Activated CD4-positive, alpha-beta memory T cell treated with anti-CD3 and anti-CD28 coated beads, Interleukin-2, amount 10 ng/mL, durations not matched to agents 7 days and 5 days (primary cell): ENCODE data around the gene CTNNA2. TPM values are rescaled to one million over a fixed set of nuclear protein-coding genes. Genes with fewer than 3 reads are reported as not detected.

ENCODE experiments used
- CTCF ChIA-PET: fragments of 350-600 bp; sonication (Branson Sonifier 250); formaldehyde crosslinking; loops from one replicate; lab custom pipeline; 2021; ENCODE audit warnings: antibody characterized with exemption, inconsistent platforms; lab: Charles Lee
- POLR2A ChIA-PET: fragments of 350-600 bp; sonication (Branson Sonifier 250); formaldehyde crosslinking; loops from one replicate; lab custom pipeline; 2021; ENCODE audit warnings: antibody characterized with exemption; lab: Charles Lee
- DNase-seq: peaks from one replicate; pipeline ENCODE4 v3.0.0-alpha.2; 2020
- H3K27ac Mint-ChIP-seq: one replicate; pipeline ENCODE4 v1.8.0; 2021; ENCODE audit warnings: mild to moderate bottlenecking, mixed read lengths
- H3K27me3 Mint-ChIP-seq: one replicate; pipeline ENCODE4 v1.8.0; 2021; ENCODE audit warnings: mixed read lengths
- H3K36me3 Mint-ChIP-seq: one replicate; pipeline ENCODE4 v1.8.0; 2021; ENCODE audit warnings: low read depth, mixed read lengths
- H3K4me1 Mint-ChIP-seq: one replicate; pipeline ENCODE4 v1.8.0; 2021; ENCODE audit warnings: mixed read lengths
- H3K4me3 Mint-ChIP-seq: one replicate; pipeline ENCODE4 v1.8.0; 2021; ENCODE audit warnings: mild to moderate bottlenecking, mixed read lengths
- H3K9me3 Mint-ChIP-seq: one replicate; pipeline ENCODE4 v1.8.0; 2021; ENCODE audit warnings: mixed read lengths
- total RNA-seq, 2 experiments: library from RNA; stranded (reverse); gene quantifications; one replicate each; pipeline ENCODE4 v1.2.3, GENCODE V29; 2021

Gene CTNNA2
- total RNA-seq, 2 experiments from 2014 or later, result not detected

DNA sequence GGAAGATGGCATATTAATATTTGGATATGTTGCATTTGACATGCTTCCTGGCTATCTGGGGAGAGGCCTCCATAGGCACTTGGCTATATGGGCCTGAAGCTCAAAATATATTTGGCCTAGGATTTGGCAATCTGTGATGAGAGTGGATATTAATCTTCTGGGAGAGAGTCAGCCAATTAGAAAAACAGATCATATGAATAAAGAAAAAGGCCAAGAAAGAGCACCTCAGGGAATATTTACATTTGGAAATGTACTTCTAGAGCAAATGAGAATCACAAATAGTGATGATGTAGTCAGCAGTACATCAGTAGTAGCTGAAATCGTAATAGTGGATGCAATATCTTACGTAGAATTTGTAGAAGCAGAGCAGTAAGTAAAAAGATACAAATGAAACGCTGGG, 277.0 kb downstream of the CTNNA2 start:
- CTCF ChIA-PET, result no interaction called here
- POLR2A ChIA-PET, result no interaction called here
- DNase-seq, result no peak
- no peaks in the 10 kb centered on the region for H3K27me3 Mint-ChIP-seq
- H3K27ac Mint-ChIP-seq, result no peak overlapping the region
- H3K4me3 Mint-ChIP-seq, result no peak overlapping the region
- H3K9me3 Mint-ChIP-seq, result peaks cover 7% of the 10 kb centered on the region
- H3K36me3 Mint-ChIP-seq, result no peaks in the 10 kb centered on the region
- no peaks in the 10 kb centered on the region for H3K4me1 Mint-ChIP-seq

DNA sequence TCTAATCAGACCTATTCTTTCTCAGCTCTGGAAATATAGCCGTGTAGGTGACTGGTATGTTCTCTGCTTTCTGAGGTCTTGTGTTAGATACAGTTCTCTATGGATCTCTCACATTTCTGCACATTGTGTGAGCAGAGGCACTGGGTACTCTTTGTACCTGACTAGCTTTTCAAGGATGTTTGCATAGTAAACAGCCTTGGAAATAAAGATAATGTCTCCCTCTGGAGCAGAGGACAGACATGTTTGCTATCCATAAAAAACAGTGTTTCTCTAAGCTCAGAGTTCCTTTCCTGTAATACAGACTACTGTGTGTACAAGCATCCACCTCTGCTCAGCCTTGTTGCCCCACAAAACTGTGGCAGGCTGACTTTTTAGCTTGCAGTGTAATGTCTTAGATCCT, 279.2 kb downstream of the CTNNA2 start:
- CTCF ChIA-PET, result no interaction called here
- Mint-ChIP-seq H3K4me3 (no peak overlapping the region), H3K27me3 (no peaks in the 10 kb centered on the region), H3K9me3 (no peaks in the 10 kb centered on the region), H3K4me1 (no peaks in the 10 kb centered on the region), H3K27ac (no peak overlapping the region), H3K36me3 (no peaks in the 10 kb centered on the region)
- POLR2A ChIA-PET, result no interaction called here
- DNase-seq, result no peak

DNA sequence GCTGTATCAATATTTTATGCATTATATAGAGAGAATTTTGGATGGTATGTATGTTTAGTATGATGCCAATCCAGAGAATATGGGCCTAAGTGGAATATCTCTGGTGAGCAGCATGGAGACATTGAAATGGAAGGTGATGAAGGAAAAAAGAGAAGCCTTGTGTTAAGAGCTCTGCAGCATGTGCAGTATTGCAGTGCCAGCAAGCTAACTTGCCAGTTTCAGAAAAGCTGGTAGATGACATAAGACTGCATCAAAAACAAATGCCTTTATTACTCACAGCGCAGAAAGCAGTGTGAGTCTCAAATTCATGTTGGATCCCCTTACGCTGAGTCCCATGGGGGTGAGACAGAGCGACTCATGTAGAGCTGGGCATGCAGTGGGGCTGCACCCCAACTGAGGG, 280.2 kb downstream of the CTNNA2 start:
- ChIA-PET POLR2A (no interaction called here), CTCF (no interaction called here)
- H3K4me3 Mint-ChIP-seq, result no peak overlapping the region
- no peaks in the 10 kb centered on the region for H3K27me3 Mint-ChIP-seq
- H3K36me3 Mint-ChIP-seq, result no peaks in the 10 kb centered on the region
- DNase-seq, result no peak
- H3K4me1 Mint-ChIP-seq, result no peaks in the 10 kb centered on the region
- H3K27ac Mint-ChIP-seq, result no peak overlapping the region
- H3K9me3 Mint-ChIP-seq, result no peaks in the 10 kb centered on the region

DNA sequence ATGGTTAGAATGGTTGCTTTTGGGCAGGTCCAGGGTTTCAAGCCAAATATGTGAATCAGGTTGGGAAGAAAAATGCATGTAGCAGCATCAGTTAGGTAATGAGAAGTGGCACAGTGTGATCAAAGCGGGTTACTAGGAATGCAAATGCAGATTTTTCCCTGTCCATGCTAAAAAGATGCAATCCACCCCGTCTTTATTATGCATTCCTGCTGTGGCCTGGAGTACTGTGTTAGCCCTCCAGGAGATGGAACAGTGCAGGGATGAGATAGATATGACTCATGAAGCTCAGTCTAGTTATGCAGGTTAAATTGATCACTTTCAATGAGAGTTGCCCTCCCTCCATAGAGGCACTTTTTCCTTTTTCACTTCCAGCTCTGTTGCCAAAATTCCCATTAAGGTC, 283.8 kb downstream of the CTNNA2 start:
- CTCF ChIA-PET, result no interaction called here
- no peak overlapping the region for H3K4me3 Mint-ChIP-seq

DNA sequence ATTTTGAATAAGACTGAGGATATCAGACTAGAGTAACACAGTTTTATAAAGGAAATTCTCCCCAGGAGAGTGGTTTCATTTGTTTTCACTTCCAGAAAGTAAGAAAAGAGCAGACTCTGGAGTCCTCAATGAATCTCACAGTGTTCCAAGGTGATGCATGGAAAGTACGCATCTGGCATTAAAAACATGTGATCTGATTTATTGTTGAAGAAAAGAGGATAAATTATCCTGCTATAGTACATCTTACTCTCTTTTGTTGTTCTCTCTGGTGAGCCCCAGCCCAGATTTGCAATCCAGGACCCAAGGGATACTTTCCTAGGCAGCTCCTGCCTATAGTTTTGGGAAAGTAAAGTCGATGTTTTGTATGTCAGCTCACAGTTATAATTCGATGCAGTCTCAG, 285.9 kb downstream of the CTNNA2 start:
- Mint-ChIP-seq H3K4me1 (no peaks in the 10 kb centered on the region), H3K27me3 (no peaks in the 10 kb centered on the region), H3K4me3 (no peak overlapping the region), H3K36me3 (no peaks in the 10 kb centered on the region), H3K9me3 (peaks cover 5% of the 10 kb centered on the region), H3K27ac (no peak overlapping the region)
- DNase-seq, result no peak
- ChIA-PET CTCF (no interaction called here), POLR2A (no interaction called here)

More for the DNA sequence above, 283.8 kb downstream of the CTNNA2 start:
- POLR2A ChIA-PET, result no interaction called here
- Mint-ChIP-seq H3K27me3 (no peaks in the 10 kb centered on the region), H3K4me1 (no peaks in the 10 kb centered on the region), H3K36me3 (no peaks in the 10 kb centered on the region), H3K9me3 (peaks cover 5% of the 10 kb centered on the region), H3K27ac (no peak overlapping the region)
- DNase-seq, result no peak

DNA sequence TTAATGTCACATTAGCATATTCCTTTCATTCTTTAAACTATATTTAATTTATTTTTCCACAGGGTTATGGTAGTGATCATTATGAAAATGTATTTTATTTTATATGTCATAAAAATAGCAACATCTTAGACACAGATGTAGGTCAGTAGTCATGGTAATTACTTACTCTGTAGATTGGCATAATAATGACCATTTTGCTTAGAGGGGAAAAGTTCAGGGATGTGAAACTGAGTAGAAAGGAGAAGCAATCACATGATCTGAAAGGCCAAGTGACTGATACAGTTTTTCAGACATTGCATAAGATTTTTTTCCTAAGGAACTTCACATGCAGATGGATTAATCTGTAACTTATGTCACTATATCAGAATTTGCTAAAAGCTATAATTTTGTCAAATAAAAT, 286.9 kb downstream of the CTNNA2 start:
- CTCF ChIA-PET, result no interaction called here
- H3K9me3 Mint-ChIP-seq, result peaks cover 5% of the 10 kb centered on the region
- no peak overlapping the region for H3K27ac Mint-ChIP-seq
- POLR2A ChIA-PET, result no interaction called here
- H3K27me3 Mint-ChIP-seq, result no peaks in the 10 kb centered on the region
- H3K36me3 Mint-ChIP-seq, result no peaks in the 10 kb centered on the region
- no peak for DNase-seq
- no peak overlapping the region for H3K4me3 Mint-ChIP-seq
- H3K4me1 Mint-ChIP-seq, result no peaks in the 10 kb centered on the region

DNA sequence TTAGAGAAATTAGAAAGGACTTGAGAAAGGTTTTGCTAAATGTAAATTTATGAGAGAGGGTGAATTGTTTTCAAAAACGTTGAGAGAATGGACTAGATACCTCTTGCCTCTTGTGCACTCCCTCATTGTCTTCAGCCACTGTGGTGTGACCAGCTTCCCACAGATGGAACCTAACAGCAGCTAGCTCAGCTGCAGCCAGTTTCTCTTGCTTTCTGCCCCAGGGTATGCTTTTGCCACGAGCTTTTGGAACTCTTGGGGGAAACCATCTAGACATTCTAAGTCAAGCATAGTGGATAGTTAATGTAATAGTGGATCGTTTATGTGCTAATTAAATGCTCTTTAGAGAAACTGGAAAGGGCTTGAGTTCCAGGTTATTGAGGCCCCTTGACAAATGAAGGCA, 288.2 kb downstream of the CTNNA2 start:
- Mint-ChIP-seq H3K4me1 (no peaks in the 10 kb centered on the region), H3K27ac (no peak overlapping the region), H3K27me3 (no peaks in the 10 kb centered on the region), H3K4me3 (no peak overlapping the region), H3K36me3 (no peaks in the 10 kb centered on the region), H3K9me3 (peaks cover 5% of the 10 kb centered on the region)
- POLR2A ChIA-PET, result no interaction called here
- DNase-seq, result no peak
- CTCF ChIA-PET, result no interaction called here

DNA sequence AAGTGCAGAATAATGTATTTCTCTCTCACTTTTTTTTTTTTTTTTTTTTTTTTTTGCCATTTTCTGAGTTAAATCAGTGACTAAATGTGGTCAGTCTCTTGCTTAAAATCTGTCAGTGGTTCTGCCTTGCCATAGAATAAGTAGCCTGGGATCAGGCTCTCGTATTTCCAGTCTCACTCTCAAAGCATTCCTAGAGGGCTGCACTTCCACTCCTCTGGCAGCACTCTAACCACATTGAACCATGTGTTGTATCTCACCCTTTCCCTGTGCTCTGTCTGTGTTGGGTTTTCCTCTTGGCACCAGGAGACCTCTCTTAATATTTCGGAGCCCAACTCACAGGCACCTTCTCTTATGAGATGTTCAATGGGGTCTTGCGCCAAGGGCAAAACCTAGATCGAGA, 304.4 kb downstream of the CTNNA2 start:
- no peaks in the 10 kb centered on the region for H3K4me1 Mint-ChIP-seq
- DNase-seq, result no peak

DNA sequence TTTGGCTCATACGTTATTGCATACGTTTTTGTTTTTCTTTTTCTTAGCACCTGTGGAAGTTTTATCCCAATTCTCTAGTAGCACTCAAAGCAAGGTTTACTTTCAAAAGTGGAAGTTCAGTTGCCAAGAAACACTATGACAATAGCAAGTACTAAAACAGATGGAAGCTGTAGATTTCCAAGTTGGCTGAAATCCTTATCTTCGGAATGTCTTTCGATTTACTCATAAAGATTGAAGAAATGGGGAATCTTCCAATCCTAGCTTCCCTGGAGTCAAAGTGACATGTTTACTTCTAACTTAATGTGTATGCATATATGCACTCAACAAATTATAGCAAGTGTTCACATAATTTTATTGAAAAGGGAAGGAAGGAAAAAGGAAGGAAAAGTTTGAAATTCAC, 307.4 kb downstream of the CTNNA2 start:
- Mint-ChIP-seq H3K4me1 (no peaks in the 10 kb centered on the region), H3K27me3 (no peaks in the 10 kb centered on the region), H3K27ac (no peak overlapping the region), H3K9me3 (peaks cover 15% of the 10 kb centered on the region), H3K4me3 (no peak overlapping the region), H3K36me3 (no peaks in the 10 kb centered on the region)
- ChIA-PET POLR2A (no interaction called here), CTCF (no interaction called here)
- DNase-seq, result no peak

More for the DNA sequence above, 304.4 kb downstream of the CTNNA2 start:
- H3K4me3 Mint-ChIP-seq, result no peak overlapping the region
- no peaks in the 10 kb centered on the region for H3K27me3 Mint-ChIP-seq
- no peaks in the 10 kb centered on the region for H3K36me3 Mint-ChIP-seq
- POLR2A ChIA-PET, result no interaction called here
- CTCF ChIA-PET, result no interaction called here
- peaks cover 15% of the 10 kb centered on the region for H3K9me3 Mint-ChIP-seq
- H3K27ac Mint-ChIP-seq, result no peak overlapping the region

DNA sequence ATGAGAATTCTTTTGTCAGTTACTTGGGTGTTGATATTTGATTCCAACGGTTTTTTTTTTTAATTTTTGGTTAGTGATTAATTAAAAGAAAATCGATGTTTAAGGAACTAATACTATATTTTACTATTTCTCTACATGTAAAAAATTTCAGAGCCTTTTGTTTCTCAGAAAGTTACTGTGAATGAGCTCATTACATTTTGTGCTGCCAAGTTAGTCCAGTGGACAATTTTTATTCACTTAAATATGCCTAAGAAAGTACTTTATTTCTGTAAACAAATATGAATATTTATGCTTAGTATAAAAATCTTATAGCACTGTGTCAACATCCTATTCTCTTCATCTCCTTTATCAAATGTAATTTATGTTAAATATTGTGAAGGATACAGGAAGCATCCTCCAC, 309.3 kb downstream of the CTNNA2 start:
- no peak overlapping the region for H3K4me3 Mint-ChIP-seq
- no peak overlapping the region for H3K27ac Mint-ChIP-seq
- no peaks in the 10 kb centered on the region for H3K4me1 Mint-ChIP-seq
- CTCF ChIA-PET, result no interaction called here
- H3K9me3 Mint-ChIP-seq, result peaks cover 14% of the 10 kb centered on the region
- POLR2A ChIA-PET, result no interaction called here
- no peaks in the 10 kb centered on the region for H3K27me3 Mint-ChIP-seq
- no peaks in the 10 kb centered on the region for H3K36me3 Mint-ChIP-seq
- no peak for DNase-seq

DNA sequence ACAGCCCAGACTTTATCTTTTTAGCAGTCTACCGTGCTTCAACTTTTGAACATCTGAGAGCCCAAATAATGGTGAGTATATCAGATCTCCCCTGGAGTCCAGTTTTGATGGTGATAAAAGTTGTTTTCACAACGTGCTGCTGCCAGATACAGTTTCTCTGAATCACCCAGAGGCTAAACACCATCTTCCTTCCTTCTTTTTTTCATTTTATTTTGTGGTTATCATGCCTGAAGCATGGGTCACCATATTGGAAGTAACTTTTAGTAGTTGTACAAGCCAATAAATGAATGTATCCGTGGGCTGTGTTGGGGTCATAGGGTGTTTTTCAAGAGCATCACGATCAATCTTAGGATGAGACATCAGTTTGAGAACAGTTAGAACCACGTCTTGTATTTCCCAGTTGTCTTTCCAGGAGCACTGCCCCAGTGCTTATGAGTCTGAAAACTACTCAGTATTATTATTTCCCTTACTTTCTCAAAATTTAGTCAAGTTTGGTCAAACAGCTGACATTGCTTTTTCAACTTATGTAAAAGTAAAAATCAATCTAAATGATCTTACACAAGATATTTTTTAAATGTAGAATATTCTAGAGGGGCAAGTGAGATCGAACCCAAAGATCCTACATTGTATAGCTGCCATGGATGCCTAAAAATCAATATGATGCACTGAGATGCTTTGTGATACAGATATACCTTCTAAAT, 311.4 kb downstream of the CTNNA2 start:
- H3K4me1 Mint-ChIP-seq, result no peaks in the 10 kb centered on the region
- H3K4me3 Mint-ChIP-seq, result no peak overlapping the region
- H3K27ac Mint-ChIP-seq, result no peak overlapping the region
- POLR2A ChIA-PET, result no interaction called here
- CTCF ChIA-PET, result no interaction called here
- H3K36me3 Mint-ChIP-seq, result no peaks in the 10 kb centered on the region
- no peak for DNase-seq
- peaks cover 14% of the 10 kb centered on the region for H3K9me3 Mint-ChIP-seq
- H3K27me3 Mint-ChIP-seq, result no peaks in the 10 kb centered on the region

DNA sequence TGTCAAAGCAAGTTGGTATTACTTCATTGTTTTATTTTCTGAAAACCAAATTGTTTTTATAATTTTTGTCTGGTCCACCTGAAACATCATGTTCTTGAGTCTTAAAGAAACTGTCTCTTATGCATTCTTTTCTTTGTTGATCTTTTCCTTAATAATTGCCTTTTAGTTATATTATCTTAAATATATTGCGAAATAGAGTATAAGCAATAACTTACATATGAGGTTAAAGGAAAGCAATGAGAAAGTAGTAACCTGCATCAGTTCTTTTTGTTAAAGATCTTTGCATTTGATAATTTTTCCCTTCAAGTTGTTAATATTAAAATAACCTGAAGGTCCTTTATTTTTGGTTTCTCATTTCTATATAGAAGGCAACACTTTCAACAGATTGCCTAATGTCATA, 315.0 kb downstream of the CTNNA2 start:
- Mint-ChIP-seq H3K27ac (no peak overlapping the region), H3K4me1 (no peaks in the 10 kb centered on the region), H3K27me3 (no peaks in the 10 kb centered on the region), H3K36me3 (no peaks in the 10 kb centered on the region), H3K4me3 (no peak overlapping the region), H3K9me3 (peaks cover 8% of the 10 kb centered on the region)
- CTCF ChIA-PET, result no interaction called here
- POLR2A ChIA-PET, result no interaction called here
- DNase-seq, result no peak

DNA sequence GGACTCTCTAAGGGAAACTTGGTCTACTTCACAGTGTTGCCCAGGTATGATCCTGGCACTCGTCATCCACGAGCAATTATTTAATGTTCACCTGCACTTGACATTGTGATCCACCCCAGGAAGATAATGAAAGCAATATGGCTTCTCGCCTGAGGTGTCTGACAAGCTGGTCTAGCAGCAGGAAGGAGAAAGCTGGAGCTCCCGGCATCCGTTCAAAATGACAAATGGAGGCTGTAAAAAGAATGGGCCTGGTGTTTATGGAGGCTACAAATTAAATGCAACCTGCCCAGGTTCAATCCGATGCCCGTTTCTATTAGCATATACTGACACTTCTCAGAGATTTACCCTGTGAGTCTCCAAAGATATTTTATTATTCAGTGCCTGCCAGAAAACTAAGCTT, 317.6 kb downstream of the CTNNA2 start:
- ChIA-PET POLR2A (no interaction called here), CTCF (no interaction called here)
- no peaks in the 10 kb centered on the region for H3K36me3 Mint-ChIP-seq
- H3K27me3 Mint-ChIP-seq, result no peaks in the 10 kb centered on the region
- H3K4me1 Mint-ChIP-seq, result no peaks in the 10 kb centered on the region
- H3K9me3 Mint-ChIP-seq, result peaks cover 4% of the 10 kb centered on the region
- H3K4me3 Mint-ChIP-seq, result no peak overlapping the region
- DNase-seq, result no peak
- no peak overlapping the region for H3K27ac Mint-ChIP-seq

DNA sequence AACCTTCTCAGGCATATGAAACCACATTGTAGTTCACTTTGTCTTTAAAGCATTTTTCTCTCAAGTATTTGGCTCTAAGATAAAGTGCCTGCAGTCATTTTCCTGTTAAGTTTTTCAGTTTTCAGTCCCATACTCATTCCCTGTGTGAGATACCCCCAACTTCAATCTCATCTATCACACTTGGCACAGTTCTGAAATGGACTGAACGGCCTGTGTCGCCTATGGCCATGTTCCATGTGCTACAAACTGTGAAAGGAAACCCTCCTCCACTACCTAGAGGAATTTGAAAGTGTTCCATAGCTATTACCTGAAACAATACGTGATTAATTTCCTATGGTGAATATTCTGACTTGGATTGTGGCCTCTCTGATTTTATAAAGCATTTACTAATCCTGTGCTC, 319.1 kb downstream of the CTNNA2 start:
- H3K36me3 Mint-ChIP-seq, result no peaks in the 10 kb centered on the region
- DNase-seq, result no peak
- CTCF ChIA-PET, result no interaction called here
- no peak overlapping the region for H3K4me3 Mint-ChIP-seq
- POLR2A ChIA-PET, result no interaction called here
- H3K9me3 Mint-ChIP-seq, result no peaks in the 10 kb centered on the region
- H3K27ac Mint-ChIP-seq, result no peak overlapping the region
- H3K27me3 Mint-ChIP-seq, result no peaks in the 10 kb centered on the region
- H3K4me1 Mint-ChIP-seq, result no peaks in the 10 kb centered on the region
